Measurements from ENCODE around the gene S1PR4.
"Not testable (repeated sequence)": the region's sequence is repeated elsewhere in the genome, so short reads cannot be mapped to it uniquely, and the experiment has no call there.

Gene S1PR4

DNA sequence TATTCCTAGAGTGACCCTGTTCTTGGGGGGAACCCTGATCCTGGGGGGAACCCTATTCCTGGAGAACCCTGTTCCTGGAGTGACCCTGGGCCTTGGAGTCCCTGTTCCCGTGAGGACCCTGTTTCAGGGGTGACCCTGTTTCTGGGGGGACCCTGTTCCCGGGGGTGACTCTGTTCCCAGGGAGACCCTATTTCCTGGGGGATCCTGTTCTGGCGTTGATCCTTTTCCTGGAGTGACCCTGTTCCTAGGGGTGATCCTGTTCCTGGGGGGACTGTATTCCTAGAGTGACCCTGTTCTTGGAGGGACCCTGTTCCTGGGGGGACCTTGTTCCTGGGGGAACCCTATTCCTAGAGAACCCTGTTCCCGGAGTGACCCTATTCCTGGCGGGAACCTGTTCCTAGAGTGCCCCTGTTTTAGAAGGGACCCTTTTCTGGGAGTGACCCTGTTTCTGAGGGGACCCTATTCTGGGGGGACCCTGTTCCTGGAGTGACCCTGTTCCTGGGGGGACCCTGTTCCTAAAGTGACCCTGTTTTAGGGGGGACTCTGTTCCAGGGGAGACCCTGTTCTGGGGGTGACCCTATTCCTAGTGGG lies 27.7 kb upstream of the S1PR4 start:
- Histone ChIP-seq H3K4me3 (no peak overlapping the region), H3K27ac (peak overlapping the region in 1 of 21 experiments; percentile 26)

DNA sequence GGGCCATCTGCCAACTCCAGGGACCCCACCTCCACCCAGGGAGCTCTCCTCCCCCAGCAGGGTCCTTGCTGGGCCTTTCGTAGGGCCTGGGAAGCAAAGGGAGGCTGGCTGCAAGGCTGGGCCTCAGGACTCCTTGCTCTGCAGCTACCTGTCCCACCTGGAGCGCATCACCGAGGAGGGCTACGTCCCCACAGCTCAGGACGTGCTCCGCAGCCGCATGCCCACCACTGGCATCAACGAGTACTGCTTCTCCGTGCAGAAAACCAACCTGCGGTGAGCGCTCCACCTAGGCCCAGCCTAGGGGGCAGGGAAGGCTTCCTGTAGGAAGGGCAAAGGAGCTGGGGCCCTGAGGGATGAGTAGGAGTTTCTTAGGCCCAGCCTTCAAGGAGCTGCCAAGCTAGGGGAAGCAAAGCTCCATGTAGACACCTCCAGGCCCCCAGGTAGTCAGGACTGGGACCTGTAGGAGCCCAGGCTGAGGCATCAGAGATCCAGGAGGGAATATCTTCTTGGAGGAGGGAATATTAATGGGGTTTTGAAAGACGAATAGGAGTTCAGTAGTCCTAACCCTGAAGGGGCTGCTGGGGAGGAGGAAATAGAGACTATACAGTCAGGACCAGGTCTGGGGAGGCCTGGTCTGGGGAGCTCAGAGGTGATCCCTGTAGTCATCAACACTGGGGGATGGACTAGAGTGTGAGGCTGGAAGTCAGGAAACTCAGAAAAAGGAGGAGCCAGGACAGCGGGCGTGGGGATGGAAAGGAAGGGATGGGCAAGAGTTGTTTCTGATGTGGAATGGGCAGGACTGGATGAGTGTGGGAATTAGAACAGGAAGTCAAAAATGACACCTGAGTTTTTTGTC lies 26.8 kb upstream of the S1PR4 start:
- H3K4me3 ChIP-seq = no peak overlapping the region
- H3K27ac ChIP-seq = peak overlapping the region in 1 of 21 experiments; percentile 0

DNA sequence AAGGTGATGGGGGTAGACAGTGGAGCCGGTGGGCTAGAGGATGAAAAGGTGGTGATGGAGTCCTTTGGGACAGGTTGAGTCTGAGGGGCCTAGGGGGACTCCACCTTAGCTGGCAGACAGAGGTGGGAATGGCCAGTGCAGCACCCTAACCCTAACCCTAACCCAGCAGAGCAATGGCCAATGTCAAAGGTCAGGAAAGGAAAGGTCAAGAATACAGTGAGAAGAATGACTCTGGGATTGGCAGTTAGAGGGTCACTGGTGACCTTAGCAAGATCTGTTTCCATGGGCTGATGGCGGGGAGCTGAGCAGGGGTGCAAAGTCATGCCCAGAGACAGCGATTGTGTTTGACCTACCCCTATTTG lies 26.2 kb upstream of the S1PR4 start:
- peak overlapping the region in 1 of 21 experiments; percentile 0 for H3K27ac ChIP-seq
- no peak overlapping the region for H3K4me3 ChIP-seq

DNA sequence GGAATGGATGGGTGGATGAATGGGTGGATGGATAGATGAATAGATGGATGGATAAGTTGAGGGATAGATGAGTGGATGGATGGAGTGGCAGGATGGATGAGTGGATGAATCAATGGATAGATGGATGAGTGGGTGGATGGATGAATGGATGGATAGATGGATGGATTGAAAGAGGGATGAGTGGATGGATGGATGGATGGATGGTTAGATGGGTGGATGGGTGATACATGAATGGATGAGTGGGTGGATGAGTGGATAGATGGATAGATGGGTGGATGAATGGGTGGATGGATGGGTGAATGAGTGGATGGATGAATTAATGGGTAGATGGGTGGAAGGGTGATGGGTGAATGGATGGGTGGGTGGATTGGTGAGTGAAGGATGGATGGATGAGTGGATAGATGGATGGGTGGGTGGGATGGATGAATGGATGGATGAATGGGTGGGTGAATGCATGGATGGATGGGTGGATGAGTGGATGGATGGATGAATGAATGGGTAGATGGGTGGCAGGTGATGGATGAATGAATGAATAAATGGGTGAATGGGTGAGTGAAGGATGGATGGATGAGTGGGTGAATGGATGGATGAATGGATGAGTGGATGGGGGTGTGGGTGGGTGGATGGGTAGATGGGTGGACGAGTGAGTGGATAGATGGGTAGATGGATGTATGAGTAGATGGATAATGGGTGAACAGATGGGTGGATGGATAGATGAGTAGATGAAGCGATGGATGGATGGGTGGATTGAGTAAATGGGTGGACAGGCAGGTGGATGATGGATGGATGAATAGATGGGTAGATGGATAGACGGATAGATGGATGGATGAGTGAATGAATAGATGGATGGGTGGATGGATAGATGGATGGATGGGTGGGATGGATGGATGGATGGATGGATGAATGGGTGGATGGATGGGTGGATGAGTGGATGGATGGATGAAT lies 25.0 kb upstream of the S1PR4 start:
- peak overlapping the region in 1 of 21 experiments; percentile 47 for H3K27ac ChIP-seq
- no peak overlapping the region for H3K4me3 ChIP-seq

DNA sequence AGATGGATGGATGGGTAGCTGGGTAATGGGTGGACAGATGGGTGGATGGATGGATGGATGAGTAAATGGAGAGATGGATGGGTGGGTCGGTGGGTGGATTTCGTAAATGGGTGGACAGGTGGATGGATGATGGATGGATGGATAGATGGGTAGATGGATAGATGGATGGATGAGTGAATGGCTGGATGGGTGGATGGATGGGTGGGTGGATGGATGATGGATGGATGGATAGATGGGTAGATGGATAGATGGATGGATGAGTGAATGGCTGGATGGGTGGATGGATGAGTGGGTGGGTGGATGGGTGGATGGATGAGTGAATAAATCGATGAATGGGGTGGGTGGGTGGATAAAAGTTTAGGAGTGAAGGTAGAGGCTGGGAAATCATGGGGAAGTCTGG lies 24.1 kb upstream of the S1PR4 start:
- not testable (repeated sequence) for H3K4me3 ChIP-seq
- H3K27ac ChIP-seq = peak overlapping the region in 19 of 21 experiments; percentile 47 to 85 (median 72)

DNA sequence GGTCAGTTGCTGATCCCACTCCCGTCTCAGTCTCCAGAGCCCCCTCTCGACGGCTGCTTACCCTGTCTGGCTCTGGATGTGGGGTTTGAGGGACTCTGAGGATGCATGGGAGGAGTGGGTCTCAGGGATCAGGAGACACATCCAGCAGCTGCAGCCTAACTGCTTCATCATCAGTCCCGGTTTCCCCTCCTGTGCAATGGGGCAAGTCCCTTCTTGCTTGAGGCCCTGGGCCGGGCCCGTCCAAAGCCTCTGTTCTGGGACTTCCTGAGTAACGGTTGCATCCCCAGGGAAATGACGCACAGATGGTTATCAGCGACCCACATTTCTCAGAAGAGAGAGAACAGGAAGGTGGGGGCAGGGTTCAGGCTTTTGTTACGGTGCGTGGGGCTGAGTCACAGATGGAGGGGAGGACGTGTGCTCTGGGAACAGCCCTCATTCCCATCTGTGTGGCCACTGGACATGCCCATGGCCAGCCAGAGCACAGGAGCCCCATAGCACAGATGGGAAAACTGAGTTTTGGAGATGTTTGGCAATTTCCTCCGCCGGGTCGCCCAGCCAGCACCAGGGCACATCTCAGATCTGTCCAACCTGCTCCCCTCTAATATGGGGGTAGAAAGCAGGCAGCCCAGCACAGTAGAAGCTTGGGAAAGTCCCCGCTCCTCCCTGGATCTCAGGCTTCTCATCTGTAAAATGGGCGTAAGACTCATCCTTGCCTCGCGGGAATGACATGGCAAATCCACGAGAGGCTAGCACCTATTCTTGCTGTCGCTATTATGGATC lies 23.4 kb upstream of the S1PR4 start:
- H3K4me3 ChIP-seq = no peak overlapping the region

DNA sequence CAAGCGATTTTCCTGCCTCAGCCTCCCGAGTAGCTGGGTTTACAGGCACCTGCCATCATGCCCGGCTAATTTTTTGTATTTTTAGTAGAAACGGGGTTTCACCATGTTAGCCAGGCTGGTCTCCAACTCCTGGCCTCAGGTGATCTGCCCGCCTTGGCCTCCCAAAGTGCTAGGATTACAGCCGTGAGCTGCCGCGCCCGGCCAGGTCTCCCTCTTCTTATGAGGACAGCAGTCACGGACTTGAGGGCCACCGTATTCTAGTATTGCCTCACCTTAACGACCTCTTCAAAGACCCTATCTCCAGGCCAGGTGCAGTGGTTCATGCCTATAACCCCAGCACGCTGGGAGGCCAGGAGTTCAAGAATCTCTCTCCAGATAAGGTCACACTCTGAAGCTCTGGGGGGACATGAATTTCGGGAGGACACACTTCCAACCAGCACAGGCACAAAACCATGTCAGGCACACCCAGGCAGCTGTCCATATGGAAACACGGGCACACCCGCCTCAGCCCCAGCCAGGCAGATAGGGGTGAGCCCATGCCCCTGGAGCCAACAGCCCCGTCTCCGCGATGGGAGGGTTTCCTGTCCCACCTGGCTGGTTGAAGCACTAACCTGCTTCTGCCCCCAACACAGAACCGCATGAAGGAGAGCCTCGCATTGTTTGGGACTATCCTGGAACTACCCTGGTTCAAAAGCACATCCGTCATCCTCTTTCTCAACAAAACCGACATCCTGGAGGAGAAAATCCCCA lies 21.3 kb upstream of the S1PR4 start:
- H3K27ac ChIP-seq = peak overlapping the region in 3 of 21 experiments; percentile 17 to 26 (median 17)
- H3K4me3 ChIP-seq = no peak overlapping the region

More for the DNA sequence above, 23.4 kb upstream of the S1PR4 start:
- peak overlapping the region in 19 of 21 experiments; percentile 47 to 85 (median 72) for H3K27ac ChIP-seq

DNA sequence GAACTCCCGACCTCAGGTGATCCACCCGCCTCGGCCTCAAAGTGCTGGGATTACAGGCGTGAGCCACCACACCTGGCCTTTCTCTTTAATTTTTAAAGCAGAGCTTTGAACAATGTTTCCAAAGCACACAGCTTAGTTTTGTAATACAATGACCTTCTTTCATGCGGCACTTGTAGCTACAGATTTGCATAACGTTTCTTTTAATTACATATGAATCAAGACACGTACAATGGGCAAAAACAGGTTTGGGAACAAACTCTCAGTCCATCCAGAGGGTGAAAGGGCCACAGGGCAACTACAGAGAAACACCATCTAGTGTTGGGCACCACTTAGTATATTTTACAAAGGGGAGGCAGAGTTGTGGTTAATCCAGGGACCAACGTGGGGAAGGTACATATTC lies 19.0 kb upstream of the S1PR4 start:
- Histone ChIP-seq H3K27ac (no peak overlapping the region), H3K4me3 (no peak overlapping the region)

DNA sequence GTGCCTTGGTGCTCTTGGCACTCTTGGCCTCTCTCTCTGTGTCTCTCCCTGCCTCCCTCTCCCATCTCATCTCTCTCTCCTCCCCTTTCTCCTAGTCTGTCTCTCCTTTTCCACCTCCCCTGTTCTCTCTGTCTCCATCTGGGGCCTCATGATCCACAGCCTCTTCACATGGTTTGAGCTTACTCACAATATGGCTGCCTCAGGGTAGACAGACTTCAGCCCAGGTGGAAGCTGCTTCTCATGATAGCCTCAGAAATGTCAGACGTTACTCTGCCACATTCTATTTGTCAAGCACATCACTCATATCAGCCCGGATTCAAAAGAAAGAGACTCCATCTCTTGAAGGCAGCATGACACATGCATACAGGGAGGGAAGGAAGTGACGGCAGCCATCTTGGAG lies 18.4 kb upstream of the S1PR4 start:
- Histone ChIP-seq H3K27ac (peak overlapping the region in 1 of 21 experiments; percentile 6), H3K4me3 (no peak overlapping the region)

DNA sequence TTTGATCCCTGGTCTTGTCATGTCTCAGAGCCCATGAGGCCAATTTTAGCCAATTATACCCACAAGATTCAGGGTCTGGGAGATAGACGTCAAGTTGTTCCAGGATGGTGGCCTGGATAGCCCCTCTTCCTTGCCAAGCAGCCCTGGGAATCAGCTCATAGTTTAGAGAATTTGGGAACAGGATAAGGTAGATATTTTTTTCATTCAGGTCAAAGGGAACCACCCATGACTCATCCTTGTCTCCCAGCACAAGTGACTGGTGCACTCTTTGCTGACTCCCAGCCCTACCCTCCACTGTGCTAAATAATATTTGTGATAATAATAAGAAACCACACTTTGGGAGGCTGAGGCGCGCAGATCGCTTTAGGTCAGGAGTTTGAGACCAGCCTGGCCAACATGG lies 17.1 kb upstream of the S1PR4 start:
- H3K4me3 ChIP-seq = no peak overlapping the region
- peak overlapping the region in 6 of 21 experiments; percentile 10 to 29 (median 22) for H3K27ac ChIP-seq

DNA sequence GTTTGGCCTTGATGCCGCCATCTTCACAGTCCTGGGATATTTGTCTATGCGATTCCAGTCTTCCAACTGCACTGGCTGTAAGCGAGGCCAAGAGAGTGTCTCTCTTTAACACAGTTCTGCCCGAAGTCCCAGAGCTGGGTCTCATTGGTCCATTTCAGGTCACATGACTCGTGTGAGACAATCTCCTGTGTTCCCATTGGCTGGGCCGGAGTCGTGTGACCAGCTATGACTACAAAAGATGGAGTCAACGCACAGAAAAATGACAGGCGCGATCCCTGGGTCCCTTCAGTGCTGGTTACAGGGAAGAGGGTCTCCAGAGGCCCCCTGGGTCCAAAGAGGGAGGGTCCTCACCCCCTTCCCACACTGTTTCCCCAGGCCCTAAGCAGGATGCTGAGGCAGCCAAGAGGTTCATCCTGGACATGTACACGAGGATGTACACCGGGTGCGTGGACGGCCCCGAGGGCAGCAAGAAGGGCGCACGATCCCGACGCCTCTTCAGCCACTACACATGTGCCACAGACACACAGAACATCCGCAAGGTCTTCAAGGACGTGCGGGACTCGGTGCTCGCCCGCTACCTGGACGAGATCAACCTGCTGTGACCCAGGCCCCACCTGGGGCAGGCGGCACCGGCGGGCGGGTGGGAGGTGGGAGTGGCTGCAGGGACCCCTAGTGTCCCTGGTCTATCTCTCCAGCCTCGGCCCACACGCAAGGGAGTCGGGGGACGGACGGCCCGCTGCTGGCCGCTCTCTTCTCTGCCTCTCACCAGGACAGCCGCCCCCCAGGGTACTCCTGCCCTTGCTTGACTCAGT lies 15.9 kb upstream of the S1PR4 start:
- Histone ChIP-seq H3K27ac (peak overlapping the region in 1 of 21 experiments; percentile 31), H3K4me3 (no peak overlapping the region)

DNA sequence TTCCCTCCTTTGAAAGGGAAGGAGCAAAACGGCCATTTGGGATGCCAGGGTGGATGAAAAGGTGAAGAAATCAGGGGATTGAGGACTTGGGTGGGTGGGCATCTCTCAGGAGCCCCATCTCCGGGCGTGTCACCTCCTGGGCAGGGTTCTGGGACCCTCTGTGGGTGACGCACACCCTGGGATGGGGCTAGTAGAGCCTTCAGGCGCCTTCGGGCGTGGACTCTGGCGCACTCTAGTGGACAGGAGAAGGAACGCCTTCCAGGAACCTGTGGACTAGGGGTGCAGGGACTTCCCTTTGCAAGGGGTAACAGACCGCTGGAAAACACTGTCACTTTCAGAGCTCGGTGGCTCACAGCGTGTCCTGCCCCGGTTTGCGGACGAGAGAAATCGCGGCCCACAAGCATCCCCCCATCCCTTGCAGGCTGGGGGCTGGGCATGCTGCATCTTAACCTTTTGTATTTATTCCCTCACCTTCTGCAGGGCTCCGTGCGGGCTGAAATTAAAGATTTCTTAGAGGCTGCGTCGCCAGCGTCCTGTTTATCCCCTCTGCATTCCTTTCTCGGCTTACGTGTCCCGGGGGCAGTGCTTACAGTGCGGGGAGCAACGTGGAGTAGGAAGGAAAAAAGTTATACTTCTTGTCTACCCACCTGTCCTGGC lies 15.2 kb upstream of the S1PR4 start:
- Histone ChIP-seq H3K4me3 (no peak overlapping the region), H3K27ac (peak overlapping the region in 2 of 21 experiments; percentile 4 to 7)

DNA sequence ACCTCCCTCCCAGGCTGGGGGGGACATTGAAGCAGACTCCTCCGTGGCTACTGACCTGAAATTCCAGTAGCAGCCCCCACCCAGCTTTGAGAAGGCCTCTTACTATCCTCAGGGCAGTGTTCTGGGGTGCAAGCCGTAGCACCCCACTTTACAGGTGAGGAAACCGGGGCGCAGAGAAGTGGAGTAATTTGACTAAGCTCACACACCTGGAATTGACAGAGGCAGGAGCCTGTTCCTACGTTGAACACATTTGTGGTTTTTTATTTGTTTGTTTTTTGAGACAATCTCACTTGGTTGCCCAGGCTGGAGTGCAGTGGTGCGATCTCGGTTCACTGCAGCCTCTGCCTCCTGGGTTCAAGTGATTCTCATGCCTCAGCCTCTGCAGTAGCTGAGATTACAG lies 14.6 kb upstream of the S1PR4 start:
- H3K4me3 ChIP-seq = no peak overlapping the region
- H3K27ac ChIP-seq = peak overlapping the region in 1 of 21 experiments; percentile 55

DNA sequence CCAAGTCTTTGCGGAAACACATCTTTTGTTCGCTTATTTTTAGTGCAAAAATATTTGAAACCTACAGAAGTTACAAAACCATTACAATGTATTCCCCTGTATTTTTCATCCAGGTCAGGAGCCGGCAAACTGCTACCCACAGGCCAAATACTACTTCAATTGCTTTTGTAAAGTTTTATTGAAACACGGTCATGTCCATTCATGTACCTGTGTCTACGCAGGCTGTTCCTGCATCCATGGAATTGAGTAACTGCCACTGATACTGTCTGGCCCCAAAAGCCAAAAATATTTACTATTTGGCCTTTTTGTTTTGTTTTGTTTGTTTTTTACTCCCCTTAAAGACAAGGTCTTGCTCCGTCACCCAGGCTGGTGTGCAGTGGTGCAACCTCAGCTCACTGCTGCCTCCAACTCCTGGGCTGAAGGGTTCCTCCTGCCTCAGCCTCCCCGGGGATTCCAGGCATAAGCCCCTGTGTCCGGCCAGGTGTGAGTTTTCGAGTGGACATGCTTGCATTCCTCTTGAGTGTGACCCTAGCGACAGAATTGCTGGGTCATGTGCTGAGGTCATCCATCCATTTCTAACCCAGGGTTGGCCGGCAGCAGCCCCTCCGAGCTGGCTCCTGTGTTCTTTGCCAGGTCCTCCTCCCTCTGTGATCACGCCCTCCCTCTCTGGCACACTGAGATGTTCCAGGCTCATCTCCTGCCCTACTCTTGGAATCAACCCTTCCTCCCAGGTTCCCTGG lies 10.9 kb upstream of the S1PR4 start:
- Histone ChIP-seq H3K27ac (no peak overlapping the region), H3K4me3 (no peak overlapping the region)

DNA sequence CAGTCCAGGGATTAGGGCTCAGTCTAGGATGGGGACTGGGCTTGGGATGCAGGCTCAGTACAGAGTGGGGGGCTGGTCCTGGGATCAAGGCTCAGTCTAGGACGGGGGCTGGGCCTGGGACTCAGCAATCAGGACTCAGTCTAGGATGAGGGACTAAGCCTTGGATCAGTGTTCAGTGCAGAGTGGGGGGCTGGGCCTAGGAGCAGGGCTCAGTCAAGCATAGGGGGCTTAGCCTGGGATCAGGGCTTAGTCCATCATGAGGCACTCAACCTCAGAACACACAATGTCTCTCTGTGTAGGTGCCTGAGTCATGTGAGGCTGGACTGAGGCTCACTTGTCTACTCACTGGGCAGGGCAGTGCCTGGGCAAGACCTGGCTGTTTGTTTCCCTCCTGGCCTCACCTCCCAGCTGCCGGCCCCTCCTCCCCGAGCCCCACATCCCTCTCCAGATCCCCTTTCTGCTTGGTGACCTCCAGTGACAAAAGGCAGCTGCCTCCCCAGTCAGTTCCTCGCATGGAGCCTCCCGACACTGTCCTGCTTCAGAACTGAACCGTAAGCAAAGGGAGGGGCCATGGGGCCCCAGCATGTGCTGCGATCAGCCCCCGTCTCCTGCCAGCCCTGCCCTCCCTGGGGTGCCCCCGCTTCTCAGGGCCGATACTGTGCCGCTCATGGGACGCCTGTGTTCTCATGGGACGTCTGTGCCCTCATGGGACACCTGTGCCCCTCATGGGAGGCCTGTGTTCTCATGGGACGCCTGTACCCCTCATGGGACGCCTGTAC lies 6.5 kb upstream of the S1PR4 start:
- H3K27ac ChIP-seq = peak overlapping the region in 1 of 21 experiments; percentile 32
- no peak overlapping the region for H3K4me3 ChIP-seq

DNA sequence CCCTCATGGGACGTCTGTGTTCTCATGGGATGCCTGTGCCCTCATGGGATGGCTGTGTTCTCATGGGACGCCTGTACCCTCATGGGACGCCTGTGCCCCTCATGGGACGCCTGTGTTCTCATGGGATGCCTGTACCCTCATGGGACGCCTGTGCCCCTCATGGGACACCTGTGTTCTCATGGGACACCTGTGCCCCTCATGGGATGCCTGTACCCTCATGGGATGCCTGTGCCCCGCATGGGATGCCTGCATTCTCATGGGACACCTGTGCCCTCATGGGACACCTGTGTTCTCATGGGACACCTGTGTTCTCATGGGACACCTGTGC lies 5.9 kb upstream of the S1PR4 start:
- not testable (repeated sequence) for H3K4me3 ChIP-seq
- H3K27ac ChIP-seq = peak overlapping the region in 1 of 21 experiments; percentile 32
